HG03521 (cell line): ENCODE data around the gene FBXO47.
"Not testable (repeated sequence)": the region's sequence is repeated elsewhere in the genome, so short reads cannot be mapped to it uniquely, and the experiment has no call there.

Experiments used
- ATAC-seq: cut with Tn5 transposase; IDR thresholded peaks from one replicate; pipeline ENCODE4 v1.9.1; 2021; ENCODE audit warnings: mild to moderate bottlenecking, moderate library complexity; ENCODE audit not compliant: unreplicated experiment

The FBXO47 gene

GRCh38 chr17:38980490-38981217 is 13.5 kb upstream of the FBXO47 start:
- ATAC-seq = no peak

DNA sequence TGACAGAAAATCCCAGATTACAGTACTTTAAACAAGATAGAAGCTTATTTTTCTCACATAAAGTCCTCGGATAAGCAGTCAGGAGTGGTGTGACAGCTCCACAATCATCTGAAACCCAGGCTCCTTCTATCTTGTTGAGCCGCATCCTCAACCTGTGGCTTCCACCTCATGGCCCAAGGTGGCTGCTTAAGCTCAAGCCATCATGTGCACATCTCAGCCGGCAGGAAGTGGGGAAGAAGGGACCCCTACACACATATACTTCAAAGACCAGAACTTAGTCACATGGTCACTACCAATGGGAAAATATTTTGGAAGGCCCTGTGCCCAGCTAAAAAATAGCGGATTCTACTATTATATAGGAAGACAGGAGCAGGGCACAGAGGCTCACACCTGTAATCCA is 11.0 kb upstream of the FBXO47 start:
- no peak for ATAC-seq

GRCh38 chr17:38976187-38976551 is 9.0 kb upstream of the FBXO47 start:
- ATAC-seq = not testable (repeated sequence)

DNA sequence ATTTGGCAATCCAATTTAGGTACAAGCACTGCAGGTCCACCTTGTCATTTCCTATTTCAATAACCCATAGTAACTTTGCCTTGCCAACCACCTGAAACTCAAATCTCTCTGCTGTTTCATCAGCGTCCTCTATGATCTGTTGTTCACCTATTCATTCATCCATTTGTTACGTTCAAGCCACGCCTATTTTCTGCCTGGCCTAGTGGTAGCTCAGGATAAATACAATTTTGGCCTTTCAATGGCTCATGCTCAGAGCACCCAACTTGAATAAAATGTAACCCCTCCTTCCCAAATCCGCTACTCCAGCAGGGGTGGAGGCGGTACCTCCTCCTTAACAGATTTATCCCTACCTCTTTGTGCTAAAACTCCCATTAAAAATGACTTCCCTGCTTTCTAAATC is 3.6 kb upstream of the FBXO47 start:
- no peak for ATAC-seq

DNA sequence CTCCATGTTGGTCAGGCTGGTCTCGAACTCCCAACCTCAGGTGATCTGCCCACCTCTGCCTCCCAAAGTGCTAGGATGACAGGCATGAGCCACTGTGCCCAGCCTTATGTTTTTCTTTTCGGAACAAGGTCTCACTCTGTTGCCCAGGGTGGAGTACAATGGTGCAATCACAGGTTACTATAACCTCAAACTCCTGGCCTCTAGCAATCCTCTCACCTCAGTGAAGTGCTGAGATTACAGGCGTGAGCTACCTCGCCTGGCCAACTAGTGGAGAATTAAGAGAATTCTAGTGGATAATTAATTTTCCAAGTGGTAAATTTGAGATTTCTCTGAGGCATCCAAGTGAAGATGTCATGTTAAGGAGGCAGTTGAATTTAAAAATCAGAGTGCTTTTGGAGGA is 2.9 kb upstream of the FBXO47 start:
- ATAC-seq = no peak

GRCh38 chr17:38969281-38969680 is 2.1 kb upstream of the FBXO47 start:
- ATAC-seq = no peak

GRCh38 chr17:38961413-38961812 is 5.8 kb downstream of the FBXO47 start:
- ATAC-seq = no peak

- ATAC-seq = no peak
These were observed 6.8 kb downstream of the FBXO47 start for GRCh38 chr17:38960402-38960801.

DNA sequence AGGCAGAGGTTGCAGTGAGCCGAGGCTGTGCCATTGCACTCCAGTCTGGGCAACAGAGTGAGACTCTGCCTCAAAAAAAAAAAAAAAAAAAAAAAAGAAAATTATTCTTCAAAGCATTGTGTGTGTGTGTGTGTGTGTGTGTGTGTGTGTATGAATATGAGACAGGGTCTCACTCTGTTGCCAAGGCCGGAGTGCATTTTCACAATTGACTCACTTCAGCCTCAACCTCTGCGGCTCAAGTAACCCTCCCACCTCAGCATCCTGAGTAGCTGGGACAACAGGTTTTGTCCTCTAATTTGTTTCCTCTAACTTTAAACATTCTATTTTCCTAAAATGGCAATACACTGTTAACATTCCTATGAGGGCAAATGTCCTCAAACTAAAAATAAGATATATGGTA is 7.7 kb downstream of the FBXO47 start:
- ATAC-seq = no peak

- no peak for ATAC-seq
These were observed 8.4 kb downstream of the FBXO47 start for GRCh38 chr17:38958756-38959155.

DNA sequence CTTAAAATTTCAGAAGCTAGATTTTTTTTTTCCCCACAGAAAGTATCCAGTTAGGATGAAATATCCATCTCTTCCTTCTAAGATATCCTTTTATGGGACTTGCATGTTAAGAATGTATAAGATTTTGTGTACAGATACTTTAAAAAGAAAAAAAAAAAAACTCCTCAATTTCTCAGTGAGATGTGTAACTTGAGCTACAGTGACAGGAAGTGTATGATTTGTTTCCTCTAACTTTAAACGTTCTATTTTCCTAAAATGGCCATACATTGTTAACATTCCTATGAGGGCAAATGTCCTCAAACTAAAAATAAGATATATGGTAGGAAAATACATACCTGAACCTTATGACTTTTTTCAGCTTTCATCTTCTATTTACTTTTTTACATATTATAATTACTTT is 8.9 kb downstream of the FBXO47 start:
- ATAC-seq = no peak

GRCh38 chr17:38953800-38954199 is 13.4 kb downstream of the FBXO47 start:
- ATAC-seq = not testable (repeated sequence)

DNA sequence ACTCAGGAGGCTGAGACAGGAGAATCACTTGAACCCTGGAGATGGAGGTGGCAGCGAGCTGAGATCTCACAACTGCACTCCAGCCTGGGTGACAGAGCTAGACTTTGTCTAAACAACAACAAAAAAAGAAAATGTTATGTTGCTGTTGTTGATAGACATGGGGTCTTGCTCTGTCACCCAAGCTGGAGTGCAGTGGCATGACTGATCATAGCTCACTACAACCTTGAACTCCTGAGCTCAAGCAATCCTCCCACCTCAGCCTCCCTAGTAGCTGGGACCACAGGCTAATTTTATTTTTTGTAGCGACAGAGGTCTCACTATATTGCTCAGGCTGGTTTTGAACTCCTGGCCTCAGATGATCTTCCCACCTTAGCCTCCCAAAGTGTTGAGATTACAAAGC is 20.0 kb downstream of the FBXO47 start:
- no peak for ATAC-seq

DNA sequence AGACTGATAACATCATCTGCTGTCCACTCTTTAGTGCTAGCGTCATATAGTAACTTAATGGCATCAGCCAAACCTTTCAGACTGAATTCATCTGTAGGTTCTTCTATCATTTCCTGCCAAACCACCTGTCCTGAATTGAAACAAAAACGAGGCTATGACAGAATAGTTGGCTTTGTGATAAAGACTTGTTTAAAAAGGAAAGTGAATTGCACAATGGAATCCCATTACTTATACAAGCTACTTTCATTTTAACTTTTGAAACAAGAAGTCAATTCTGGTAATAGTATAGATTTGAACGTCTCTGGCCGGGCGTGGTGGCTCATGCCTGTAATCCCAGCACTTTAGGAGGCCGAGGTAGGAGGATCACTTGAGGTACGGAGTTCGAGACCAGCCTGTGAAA is 23.6 kb downstream of the FBXO47 start:
- ATAC-seq = no peak

GRCh38 chr17:38942696-38943334 is 24.4 kb downstream of the FBXO47 start:
- ATAC-seq = no peak

DNA sequence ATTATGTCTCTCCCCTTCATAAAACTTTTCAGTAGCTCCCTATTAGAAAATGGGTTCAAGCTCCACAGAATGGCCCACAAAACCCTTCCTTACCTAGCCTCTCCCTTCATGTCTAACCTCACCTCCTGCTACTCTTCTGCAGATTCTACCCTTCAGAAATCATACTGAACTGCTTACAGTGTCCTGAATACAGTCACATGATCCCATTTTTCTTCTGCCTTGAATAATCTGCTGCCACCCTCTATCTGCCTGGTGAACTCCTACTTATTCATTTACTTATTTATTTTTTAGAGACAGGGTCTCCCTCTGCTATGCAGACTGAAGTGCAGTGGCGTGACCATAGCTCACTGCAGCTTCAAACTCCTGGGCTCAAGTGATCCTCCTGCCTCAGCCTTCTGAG is 26.8 kb downstream of the FBXO47 start:
- ATAC-seq = no peak

DNA sequence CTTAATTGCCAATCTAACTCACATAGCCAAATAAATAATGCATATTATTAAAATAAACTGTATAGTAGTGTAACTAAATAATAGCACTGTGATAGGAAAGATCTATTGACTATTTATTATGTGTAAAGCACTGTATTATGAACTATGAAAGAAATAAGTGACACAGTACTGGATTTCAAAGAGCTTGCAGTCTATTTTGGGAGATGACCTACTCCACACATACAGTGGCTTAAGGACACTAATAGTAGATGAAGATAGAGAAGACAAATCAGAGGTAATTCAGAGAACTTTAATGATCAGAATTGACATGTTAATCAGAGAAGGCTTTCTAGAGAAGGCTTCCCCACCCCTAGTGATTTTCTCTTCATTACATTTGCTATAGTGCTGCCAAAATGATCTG is 27.2 kb downstream of the FBXO47 start:
- ATAC-seq = no peak

- ATAC-seq = not testable (repeated sequence)
These were observed 33.2 kb downstream of the FBXO47 start for GRCh38 chr17:38933962-38934361.

DNA sequence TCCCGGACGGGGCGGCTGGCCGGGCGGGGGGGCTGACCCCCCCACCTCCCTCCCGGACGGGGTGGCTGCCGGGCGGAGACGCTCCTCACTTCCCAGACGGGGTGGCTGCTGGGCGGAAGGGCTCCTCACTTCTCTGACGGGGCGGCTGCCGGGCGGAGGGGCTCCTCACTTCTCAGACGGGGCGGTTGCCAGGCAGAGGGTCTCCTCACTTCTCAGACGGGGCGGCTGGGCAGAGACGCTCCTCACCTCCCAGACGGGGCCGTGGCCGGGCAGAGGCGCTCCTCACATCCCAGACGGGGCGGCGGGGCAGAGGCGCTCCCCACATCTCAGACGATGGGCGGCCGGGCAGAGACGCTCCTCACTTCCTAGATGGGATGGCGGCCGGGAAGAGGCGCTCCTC is 36.4 kb downstream of the FBXO47 start:
- not testable (repeated sequence) for ATAC-seq

DNA sequence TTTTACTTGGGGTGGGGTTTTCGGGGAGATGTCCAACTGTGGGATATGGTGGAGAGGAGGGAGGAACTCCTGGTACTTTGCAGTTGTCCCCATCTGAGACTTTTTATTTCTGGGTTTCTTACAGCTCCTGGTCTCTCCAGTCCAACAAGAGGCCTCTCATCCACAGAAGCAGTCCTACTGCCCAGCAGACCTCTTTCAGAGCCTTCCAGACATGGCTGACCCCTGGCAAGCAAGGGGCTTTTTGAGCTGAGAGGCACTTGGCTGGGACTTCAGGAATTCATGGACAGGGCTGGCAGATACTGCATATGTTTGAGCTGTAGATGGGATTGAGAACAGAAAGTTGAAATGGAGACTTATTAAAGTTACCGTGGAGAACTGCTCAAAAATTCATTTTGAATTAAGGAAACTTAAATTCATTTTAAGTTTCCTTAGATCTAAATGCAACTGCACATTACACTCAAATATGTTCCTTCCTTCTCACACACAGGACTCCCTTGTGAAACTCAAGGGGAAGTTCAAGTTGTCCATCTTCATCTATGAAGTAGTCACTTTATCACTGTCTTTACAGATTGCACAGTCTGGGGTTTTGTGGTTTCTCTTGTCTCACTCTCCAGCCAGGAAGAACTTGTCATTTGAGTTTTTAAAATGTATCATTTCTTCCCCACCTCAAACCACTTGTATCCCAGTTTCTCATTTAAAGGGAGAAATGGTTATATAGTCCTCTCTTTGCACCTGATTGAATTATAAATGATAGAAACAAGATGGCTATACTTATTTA is 40.7 kb downstream of the FBXO47 start:
- no peak for ATAC-seq

DNA sequence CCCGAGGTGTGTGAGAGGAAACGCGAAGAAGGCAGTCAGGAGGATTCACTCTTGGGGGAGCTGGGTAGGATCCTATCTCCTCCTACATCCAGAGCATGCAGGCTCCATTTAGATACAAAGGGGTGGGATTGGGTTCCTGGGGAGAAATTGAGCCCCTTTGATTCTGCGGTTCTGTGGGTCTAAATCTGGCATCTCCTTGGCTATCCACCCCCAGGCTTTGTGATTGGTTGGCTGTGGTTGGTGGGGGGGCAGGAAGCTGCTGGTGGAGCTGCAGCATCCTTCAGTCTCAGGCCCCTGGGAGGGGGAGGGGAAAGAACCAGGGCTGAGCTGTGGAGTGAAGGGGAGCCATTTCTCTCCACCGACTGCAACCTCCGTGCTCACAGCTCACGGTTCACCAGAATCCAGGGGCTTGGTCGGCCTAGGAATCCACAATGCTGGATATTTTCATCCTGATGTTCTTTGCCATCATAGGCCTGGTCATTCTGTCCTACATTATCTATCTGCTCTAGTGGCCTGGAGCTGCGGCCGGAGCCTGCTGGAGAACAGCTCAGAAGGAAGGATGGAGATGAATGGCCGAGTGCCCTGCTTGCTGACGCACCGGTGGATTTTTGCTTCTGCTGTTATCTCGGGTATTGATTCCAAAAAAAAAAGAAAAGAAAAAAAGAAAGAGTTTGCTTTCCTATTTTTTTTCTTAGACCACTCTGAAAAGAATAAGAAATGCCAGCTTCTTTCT is 41.8 kb downstream of the FBXO47 start, which contains the start of gene LASP1NB:
LASP1NB (plus strand) TSS at position 352 of the 733 bp plus-strand sequence.
- ATAC-seq = no peak
